K562 (cell line): ENCODE results near the gene FHIT. TPM values are rescaled to one million over a fixed set of nuclear protein-coding genes. Genes with fewer than 3 reads are reported as not detected.

ENCODE experiments used
- ATAC-seq: fragments of 200-7000 bp; cut with Tn5 transposase; 3 replicates; pipeline ENCODE4 v1.9.1; 2020; ENCODE audit warnings: moderate library complexity
- BruUV-seq: library from RNA; stranded (reverse); fragments of 400-500 nt; replicated peaks from 2 replicates; lab custom pipeline; 2021; lab: Mats Ljungman, UMichigan
- CTCF ChIA-PET: fragments of 300-600 bp; formaldehyde crosslinking; extraction: SDS; loops from one replicate; lab custom pipeline; 2021; ENCODE audit warnings: low intra/inter-chr PET ratio; lab: Yijun Ruan, JAX
- POLR2A ChIA-PET: fragments of 300-600, 350-650 bp; sonication (Branson Sonifier 250); formaldehyde crosslinking; extraction: SDS; loops from one replicate; lab custom pipeline; 2021; ENCODE audit warnings: antibody characterized with exemption, inconsistent platforms; lab: Yijun Ruan, JAX
- DNase-seq, 4 experiments: peaks; one replicate each; pipeline versions ENCODE4 v3.0.0 to v3.0.0-alpha.2; 2011 to 2018; ENCODE audit warnings: low spot score in 3 of 4, mixed read lengths in 3 of 4; ENCODE audit errors: extremely low read depth in 1 of 4
- FAIRE-seq: peaks from 2 replicates; lab custom pipeline; 2011; peaks lifted over from hg19 to GRCh38; lab: Jason Lieb, UNC
- H2AFZ ChIP-seq: 2 replicates; pipeline ENCODE4 v1.6.0; 2011; ENCODE audit warnings: low read depth, low read length, control low read depth, inconsistent platforms
- H3K27ac ChIP-seq: fragments of 200-600 bp; 3 replicates; pipeline ENCODE4 v1.8.0; 2011; ENCODE audit warnings: low read depth, mild to moderate bottlenecking, control low read depth, inconsistent platforms, low read length, moderate library complexity, mixed read lengths; ENCODE audit errors: extremely low read depth
- H3K27me3 ChIP-seq, 2 experiments: fragments of 300-600 bp in 1 of 2; 2 replicates in 1 of 2; 3 replicates in 1 of 2; pipeline versions ENCODE4 v1.6.0 to v1.8.0; 2011; ENCODE audit warnings: inconsistent platforms in 2 of 2, low read length in 2 of 2, mild to moderate bottlenecking in 1 of 2, mixed read lengths in 1 of 2, moderate library complexity in 1 of 2; ENCODE audit not compliant: control insufficient read depth in 2 of 2, insufficient read depth in 2 of 2
- H3K36me3 ChIP-seq: fragments of 300-600 bp; 3 replicates; pipeline ENCODE4 v1.8.0; 2011; ENCODE audit warnings: mild to moderate bottlenecking, low read length, inconsistent platforms; ENCODE audit not compliant: control insufficient read depth, insufficient read depth
- H3K4me1 ChIP-seq, 2 experiments: fragments of 200-600 bp in 1 of 2; replicated peaks in 1 of 2; 2 replicates in 1 of 2; 3 replicates in 1 of 2; pipeline versions ENCODE4 v1.5.1 to v1.8.0; 2011; ENCODE audit warnings: inconsistent platforms in 2 of 2, low read length in 2 of 2, mild to moderate bottlenecking in 1 of 2, mixed read lengths in 1 of 2, moderate library complexity in 1 of 2; ENCODE audit not compliant: control insufficient read depth in 2 of 2, insufficient read depth in 2 of 2
- H3K4me2 ChIP-seq: 2 replicates; pipeline ENCODE4 v1.6.1; 2011; ENCODE audit warnings: low read length, control low read depth, inconsistent platforms, mixed read lengths; ENCODE audit not compliant: insufficient read depth
- H3K4me3 ChIP-seq: fragments of 200-600 bp; sonication (generic), shearing (Covaris generic); 2 replicates; pipeline ENCODE4 v1.5.1; 2016; ENCODE audit warnings: control low read depth, inconsistent platforms
- H3K79me2 ChIP-seq: fragments of 200-600 bp; 3 replicates; pipeline ENCODE4 v1.8.0; 2011; ENCODE audit warnings: low read length, inconsistent platforms; ENCODE audit not compliant: control insufficient read depth, insufficient read depth
- H3K9ac ChIP-seq, 2 experiments: 2 replicates each; pipeline versions ENCODE4 v1.6.0 to v1.6.1; 2011; ENCODE audit warnings: low read depth in 2 of 2, low read length in 2 of 2, control low read depth in 1 of 2, inconsistent platforms in 1 of 2, mild to moderate bottlenecking in 1 of 2, mixed read lengths in 1 of 2; ENCODE audit not compliant: insufficient read depth in 1 of 2
- H3K9me1 ChIP-seq: one replicate; pipeline ENCODE4 v1.6.0; 2011; ENCODE audit warnings: inconsistent platforms, mild to moderate bottlenecking, low read length, moderate library complexity; ENCODE audit not compliant: control insufficient read depth, insufficient read depth
- H3K9me3 ChIP-seq: replicated peaks from 2 replicates; pipeline ENCODE4 v1.5.1; 2011; ENCODE audit warnings: low read depth, low read length, inconsistent platforms; ENCODE audit not compliant: control insufficient read depth, insufficient read depth
- H4K20me1 ChIP-seq: replicated peaks from 2 replicates; pipeline ENCODE4 v1.6.1; 2011; ENCODE audit warnings: low read length, inconsistent platforms, mixed read lengths; ENCODE audit not compliant: control insufficient read depth, insufficient read depth
- WGBS: fragments of 100-300 bp; shearing (Covaris generic); methylation state at CpG from one replicate; pipeline ENCODE4 v1.1.6; 2016; ENCODE audit warnings: low coverage, mixed read lengths; ENCODE audit not compliant: insufficient coverage; ENCODE audit errors: missing lambda C conversion rate; 5-methylcytosine and 5-hydroxymethylcytosine counted together
- in situ Hi-C: fragments of 300-500 bp; cut with MboI; formaldehyde crosslinking; loops from 4 replicates; pipeline ENCODE4 v1.15.0; 2018; ENCODE audit warnings: inconsistent platforms, mixed read lengths
- intact Hi-C: fragments of 100-400 bp; cut with micrococcal nuclease; formaldehyde crosslinking; loops from 2 replicates; pipeline ENCODE4 v1.14.2; 2022
- polyA plus RNA-seq, 8 experiments: library from polyadenylated mRNA; depleted of rRNA in 4 of 8; stranded (reverse) in 5 of 8; unstranded in 3 of 8; fragments of >200 nt; fragmentation: Nextera tagmentation in 2 of 8; fragmentation: Illumina TruSeq in 1 of 8; extraction: Ambion mirVana in 2 of 8; extraction: Trizol in 1 of 8; gene quantifications; 2 replicates each; pipeline versions ENCODE4 v1.2.1 to v1.2.3, GENCODE V29; 2011 to 2014; ENCODE audit warnings: inconsistent platforms in 1 of 8, missing spikeins in 1 of 8
- total RNA-seq, 7 experiments: library from RNA; depleted of rRNA in 6 of 7; stranded (reverse); fragments of >200 nt in 6 of 7; fragmentation: Illumina TruSeq in 2 of 7; extraction: Trizol in 2 of 7; gene quantifications; 2 replicates each; pipeline versions ENCODE4 v1.2.1 to v1.2.3, GENCODE V29; 2011 to 2021; ENCODE audit warnings: low replicate concordance in 1 of 7
- TF ChIP-seq, protein P1 (sequence below): sonication (generic); formaldehyde crosslinking; IDR thresholded peaks from 2 replicates; pipeline ENCODE4 v1.8.1; 2023; ENCODE audit warnings: missing genetic modification reagents, mild to moderate bottlenecking, borderline replicate concordance

FHIT gene
- total and polyA plus RNA-seq, 9 of the 15 experiments (the other 6 are each of a cell fraction or from before 2014, with no cell fraction given), result 1.7 to 9.1 (median 4.3) TPM

DNA sequence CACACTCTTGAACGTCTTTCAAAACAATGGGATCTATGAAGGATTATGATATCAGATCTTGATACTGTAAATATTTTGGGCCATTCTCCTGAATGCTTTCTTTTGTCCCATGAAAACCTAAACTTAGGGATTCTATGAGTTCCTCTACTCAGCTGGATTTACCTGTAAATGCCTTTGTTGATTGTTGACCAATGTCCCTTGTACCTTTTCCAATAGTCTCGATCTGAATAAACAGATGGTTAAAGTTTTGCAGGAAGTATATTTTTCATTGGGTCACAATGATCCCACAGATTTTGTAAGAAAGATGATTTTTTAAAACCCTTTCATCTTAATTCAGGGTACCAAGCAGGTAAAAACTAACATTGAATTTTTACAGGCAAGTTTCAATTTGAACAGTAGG, 634.1 kb downstream of the FHIT start:
- no peak for ATAC-seq
- POLR2A ChIA-PET, result no interaction called here
- no peak for DNase-seq
- Histone ChIP-seq H3K4me2 (no peak overlapping the region), H3K27ac (no peak overlapping the region), H3K9me1 (no peaks in the 10 kb centered on the region), H3K27me3 (no peaks in the 10 kb centered on the region), H3K79me2 (no peaks in the 10 kb centered on the region), H3K9me3 (no peaks in the 10 kb centered on the region), H4K20me1 (no peaks in the 10 kb centered on the region), H2AFZ (no peak overlapping the region), H3K9ac (no peak overlapping the region), H3K4me3 (no peak overlapping the region), H3K4me1 (no peaks in the 10 kb centered on the region), H3K36me3 (no peaks in the 10 kb centered on the region)
- in situ Hi-C loops (loop anchor here (10.0 kb wide), 1 partner anchor 158 kb away; no protein-coding TSS in a partner anchor), intact Hi-C loops (no loop called here)
- TF ChIP-seq, protein P1, sequence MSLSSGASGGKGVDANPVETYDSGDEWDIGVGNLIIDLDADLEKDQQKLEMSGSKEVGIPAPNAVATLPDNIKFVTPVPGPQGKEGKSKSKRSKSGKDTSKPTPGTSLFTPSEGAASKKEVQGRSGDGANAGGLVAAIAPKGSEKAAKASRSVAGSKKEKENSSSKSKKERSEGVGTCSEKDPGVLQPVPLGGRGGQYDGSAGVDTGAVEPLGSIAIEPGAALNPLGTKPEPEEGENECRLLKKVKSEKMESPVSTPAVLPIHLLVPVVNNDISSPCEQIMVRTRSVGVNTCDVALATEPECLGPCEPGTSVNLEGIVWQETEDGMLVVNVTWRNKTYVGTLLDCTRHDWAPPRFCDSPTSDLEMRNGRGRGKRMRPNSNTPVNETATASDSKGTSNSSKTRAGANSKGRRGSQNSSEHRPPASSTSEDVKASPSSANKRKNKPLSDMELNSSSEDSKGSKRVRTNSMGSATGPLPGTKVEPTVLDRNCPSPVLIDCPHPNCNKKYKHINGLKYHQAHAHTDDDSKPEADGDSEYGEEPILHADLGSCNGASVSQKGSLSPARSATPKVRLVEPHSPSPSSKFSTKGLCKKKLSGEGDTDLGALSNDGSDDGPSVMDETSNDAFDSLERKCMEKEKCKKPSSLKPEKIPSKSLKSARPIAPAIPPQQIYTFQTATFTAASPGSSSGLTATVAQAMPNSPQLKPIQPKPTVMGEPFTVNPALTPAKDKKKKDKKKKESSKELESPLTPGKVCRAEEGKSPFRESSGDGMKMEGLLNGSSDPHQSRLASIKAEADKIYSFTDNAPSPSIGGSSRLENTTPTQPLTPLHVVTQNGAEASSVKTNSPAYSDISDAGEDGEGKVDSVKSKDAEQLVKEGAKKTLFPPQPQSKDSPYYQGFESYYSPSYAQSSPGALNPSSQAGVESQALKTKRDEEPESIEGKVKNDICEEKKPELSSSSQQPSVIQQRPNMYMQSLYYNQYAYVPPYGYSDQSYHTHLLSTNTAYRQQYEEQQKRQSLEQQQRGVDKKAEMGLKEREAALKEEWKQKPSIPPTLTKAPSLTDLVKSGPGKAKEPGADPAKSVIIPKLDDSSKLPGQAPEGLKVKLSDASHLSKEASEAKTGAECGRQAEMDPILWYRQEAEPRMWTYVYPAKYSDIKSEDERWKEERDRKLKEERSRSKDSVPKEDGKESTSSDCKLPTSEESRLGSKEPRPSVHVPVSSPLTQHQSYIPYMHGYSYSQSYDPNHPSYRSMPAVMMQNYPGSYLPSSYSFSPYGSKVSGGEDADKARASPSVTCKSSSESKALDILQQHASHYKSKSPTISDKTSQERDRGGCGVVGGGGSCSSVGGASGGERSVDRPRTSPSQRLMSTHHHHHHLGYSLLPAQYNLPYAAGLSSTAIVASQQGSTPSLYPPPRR, result no peak
- BruUV-seq, result no TSS peak
- CTCF ChIA-PET, result no interaction called here
- no peak for FAIRE-seq
- WGBS, result 5% methylated on average over 2 of the region's 2 CpGs
